Tibial nerve (tissue), 4 donors: Measurements from ENCODE around the gene LMF1. TPM values are rescaled to one million over a fixed set of nuclear protein-coding genes. Genes with fewer than 3 reads are reported as not detected.

Source experiments
- DNase-seq, 2 donors: peaks; one replicate each; pipeline ENCODE4 v3.0.0-alpha.2; 2019; ENCODE audit warnings: low spot score in 2 of 2
- H3K27ac ChIP-seq, 4 donors: fragments of 200-600 bp; sonication (generic) in 3 of 4; one replicate each; pipeline ENCODE4 v1.5.1; 2017 to 2019; ENCODE audit warnings: mild to moderate bottlenecking in 1 of 4
- H3K27me3 ChIP-seq, 2 donors: fragments of 200-600 bp; sonication (generic) in 1 of 2; one replicate each; pipeline versions ENCODE4 v1.5.1 to v1.6.0; 2017 to 2019
- H3K36me3 ChIP-seq, 3 donors: fragments of 200-600 bp; sonication (generic); one replicate each; pipeline ENCODE4 v1.5.1; 2018 to 2019
- H3K4me1 ChIP-seq, 4 donors: fragments of 200-600 bp; sonication (generic) in 3 of 4; one replicate each; pipeline ENCODE4 v1.5.1; 2017 to 2019
- H3K4me3 ChIP-seq, 4 donors: fragments of 200-600 bp; sonication (generic) in 3 of 4; one replicate each; pipeline ENCODE4 v1.5.1; 2017 to 2019; ENCODE audit warnings: mild to moderate bottlenecking in 1 of 4, moderate library complexity in 1 of 4
- H3K9me3 ChIP-seq, 4 donors: fragments of 200-600 bp; sonication (generic) in 3 of 4; one replicate each; pipeline ENCODE4 v1.5.1; 2017 to 2019
- EP300 ChIP-seq, 2 donors: sonication (generic); formaldehyde crosslinking; IDR thresholded peaks; one replicate each; pipeline ENCODE4 v1.6.1; 2017; ENCODE audit warnings: antibody characterized with exemption in 2 of 2, mild to moderate bottlenecking in 1 of 2
- POLR2A ChIP-seq, 2 donors: fragments of 450-650 bp; IDR thresholded peaks; one replicate each; pipeline ENCODE4 v1.6.1; 2017; ENCODE audit warnings: antibody characterized with exemption in 2 of 2, mild to moderate bottlenecking in 2 of 2, moderate library complexity in 2 of 2
- WGBS, 2 donors: methylation state at CpG; one replicate each; pipeline ENCODE4 v1.1.5; 2018; 5-methylcytosine and 5-hydroxymethylcytosine counted together
- total RNA-seq, 4 donors: library from RNA; depleted of rRNA; stranded (reverse); fragments of >200 nt; gene quantifications; one replicate each; pipeline ENCODE4 v1.1.0, GENCODE V29; 2016
- TF ChIP-seq, protein P1 (sequence below), 5 experiments: fragments of 200-600 bp in 3 of 5; fragments of 450-650 bp in 2 of 5; sonication (generic) in 3 of 5; IDR thresholded peaks; one replicate each; pipeline ENCODE4 v1.5.1; 2016 to 2019; ENCODE audit warnings: antibody characterized with exemption in 5 of 5, mild to moderate bottlenecking in 3 of 5, moderate library complexity in 2 of 5

Gene LMF1
- total RNA-seq, 4 donors from 2014 or later: 24.5 to 58.5 (median 31.8) TPM

- 41 to 66% methylated on average over 11 to 39 of the region's 63 CpGs for WGBS, 2 donors
- H3K9me3 ChIP-seq: no peaks in the 10 kb centered on the region
- H3K27me3 ChIP-seq: peaks cover 0 to 34% of the 10 kb centered on the region in 2 donors
Observed at GRCh38 chr16:979859-980594, 9.2 kb upstream of the LMF1 start.

DNA sequence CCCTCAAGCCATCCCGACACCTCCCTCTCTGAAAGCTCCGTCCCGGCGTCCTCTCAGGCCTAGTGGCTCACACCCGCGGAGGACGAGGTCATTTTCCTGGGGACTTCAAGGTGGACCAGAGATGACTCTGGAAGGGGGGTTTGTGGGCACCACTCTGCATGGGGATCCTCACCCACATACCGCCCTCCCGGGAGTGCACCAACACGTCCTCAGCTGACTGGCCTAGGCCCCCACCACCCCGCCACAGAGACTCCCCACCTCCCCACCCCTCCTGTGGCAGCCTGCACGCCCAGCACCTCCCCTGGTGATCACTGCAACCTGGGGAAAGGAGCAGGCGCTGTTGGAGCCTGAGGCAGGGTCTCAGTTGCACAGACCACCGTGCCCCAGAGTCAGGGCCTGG, 8.4 kb upstream of the LMF1 start:
- Histone ChIP-seq H3K36me3 (no peaks in the 10 kb centered on the region), H3K4me1 (peaks cover 0 to 81% (median 36%) of the 10 kb centered on the region in 4 donors), H3K4me3 (no peak overlapping the region), H3K9me3 (no peaks in the 10 kb centered on the region), H3K27me3 (peaks cover 0 to 34% of the 10 kb centered on the region in 2 donors), H3K27ac (peak overlapping the region in 2 of 4 donors; percentile 59 to 72)
- no peak for DNase-seq
- TF ChIP-seq POLR2A (IDR thresholded peaks at IDR 0.05): no peak
- TF ChIP-seq EP300 (IDR thresholded peaks at IDR 0.05): no peak
- TF ChIP-seq, protein P1, sequence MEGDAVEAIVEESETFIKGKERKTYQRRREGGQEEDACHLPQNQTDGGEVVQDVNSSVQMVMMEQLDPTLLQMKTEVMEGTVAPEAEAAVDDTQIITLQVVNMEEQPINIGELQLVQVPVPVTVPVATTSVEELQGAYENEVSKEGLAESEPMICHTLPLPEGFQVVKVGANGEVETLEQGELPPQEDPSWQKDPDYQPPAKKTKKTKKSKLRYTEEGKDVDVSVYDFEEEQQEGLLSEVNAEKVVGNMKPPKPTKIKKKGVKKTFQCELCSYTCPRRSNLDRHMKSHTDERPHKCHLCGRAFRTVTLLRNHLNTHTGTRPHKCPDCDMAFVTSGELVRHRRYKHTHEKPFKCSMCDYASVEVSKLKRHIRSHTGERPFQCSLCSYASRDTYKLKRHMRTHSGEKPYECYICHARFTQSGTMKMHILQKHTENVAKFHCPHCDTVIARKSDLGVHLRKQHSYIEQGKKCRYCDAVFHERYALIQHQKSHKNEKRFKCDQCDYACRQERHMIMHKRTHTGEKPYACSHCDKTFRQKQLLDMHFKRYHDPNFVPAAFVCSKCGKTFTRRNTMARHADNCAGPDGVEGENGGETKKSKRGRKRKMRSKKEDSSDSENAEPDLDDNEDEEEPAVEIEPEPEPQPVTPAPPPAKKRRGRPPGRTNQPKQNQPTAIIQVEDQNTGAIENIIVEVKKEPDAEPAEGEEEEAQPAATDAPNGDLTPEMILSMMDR (IDR thresholded peaks at IDR 0.05): no peak
- WGBS, 2 donors: 74 to 76% methylated on average over 11 of the region's 14 CpGs

More at GRCh38 chr16:979859-980594, 9.2 kb upstream of the LMF1 start:
- peaks cover 0 to 78% (median 31%) of the 10 kb centered on the region in 4 donors for H3K4me1 ChIP-seq
- H3K4me3 ChIP-seq: peak overlapping the region; percentile 45 to 65 (median 54)
- TF ChIP-seq EP300 (IDR thresholded peaks at IDR 0.05): no peak
- TF ChIP-seq, protein P1 (IDR thresholded peaks at IDR 0.05): no peak
- no peak for TF ChIP-seq POLR2A (IDR thresholded peaks at IDR 0.05)
- H3K36me3 ChIP-seq: peaks cover 0 to 3% (median 0%) of the 10 kb centered on the region in 3 donors
- peak overlapping the region; percentile 44 to 82 (median 66) for H3K27ac ChIP-seq
- no peak for DNase-seq

GRCh38 chr16:978403-978802, 7.6 kb upstream of the LMF1 start:
- H3K9me3 ChIP-seq: no peaks in the 10 kb centered on the region
- WGBS, 2 donors: 44 to 54% methylated on average over 9 of the region's 9 CpGs
- H3K27ac ChIP-seq: peak overlapping the region in 2 of 4 donors; percentile 80 to 84
- no peak for DNase-seq
- H3K4me1 ChIP-seq: peaks cover 0 to 89% (median 40%) of the 10 kb centered on the region in 4 donors
- H3K36me3 ChIP-seq: no peaks in the 10 kb centered on the region
- no peak overlapping the region for H3K4me3 ChIP-seq
- H3K27me3 ChIP-seq: peaks cover 0 to 33% of the 10 kb centered on the region in 2 donors
- TF ChIP-seq, protein P1 (IDR thresholded peaks at IDR 0.05): no peak
- TF ChIP-seq EP300 (IDR thresholded peaks at IDR 0.05) (no peak), POLR2A (IDR thresholded peaks at IDR 0.05) (no peak)

GRCh38 chr16:977896-978295, 7.1 kb upstream of the LMF1 start:
- peak overlapping the region in 2 of 4 donors; percentile 80 to 84 for H3K27ac ChIP-seq

More at GRCh38 chr16:977896-978295, 7.1 kb upstream of the LMF1 start:
- TF ChIP-seq, protein P1 (IDR thresholded peaks at IDR 0.05): no peak
- TF ChIP-seq EP300 (IDR thresholded peaks at IDR 0.05) (no peak), POLR2A (IDR thresholded peaks at IDR 0.05) (no peak)
- H3K36me3 ChIP-seq: no peaks in the 10 kb centered on the region
- DNase-seq: no peak
- WGBS, 2 donors: 80 to 84% methylated on average over 8 of the region's 8 CpGs
- H3K9me3 ChIP-seq: no peaks in the 10 kb centered on the region
- H3K4me1 ChIP-seq: peaks cover 0 to 94% (median 42%) of the 10 kb centered on the region in 4 donors
- H3K27me3 ChIP-seq: peaks cover 0 to 28% of the 10 kb centered on the region in 2 donors
- no peak overlapping the region for H3K4me3 ChIP-seq
